LNCaP clone FGC (cell line): ENCODE data around the gene CTSD.
"Not testable (repeated sequence)": the region's sequence is repeated elsewhere in the genome, so short reads cannot be mapped to it uniquely, and the experiment has no call there.

Experiments used
- DNase-seq: peaks from one replicate; pipeline ENCODE4 v3.0.0-alpha.2; 2011; ENCODE audit warnings: low read depth
- H3K4me3 ChIP-seq: 2 replicates; pipeline ENCODE4 v1.5.1; 2011; ENCODE audit warnings: mild to moderate bottlenecking, low read depth, low read length, control low read depth
- CTCF ChIP-seq: IDR thresholded peaks from 2 replicates; pipeline ENCODE4 v1.5.1; 2012; ENCODE audit warnings: mild to moderate bottlenecking; ENCODE audit not compliant: control insufficient read depth, insufficient read depth; ENCODE audit errors: extremely low read depth

The CTSD gene

DNA sequence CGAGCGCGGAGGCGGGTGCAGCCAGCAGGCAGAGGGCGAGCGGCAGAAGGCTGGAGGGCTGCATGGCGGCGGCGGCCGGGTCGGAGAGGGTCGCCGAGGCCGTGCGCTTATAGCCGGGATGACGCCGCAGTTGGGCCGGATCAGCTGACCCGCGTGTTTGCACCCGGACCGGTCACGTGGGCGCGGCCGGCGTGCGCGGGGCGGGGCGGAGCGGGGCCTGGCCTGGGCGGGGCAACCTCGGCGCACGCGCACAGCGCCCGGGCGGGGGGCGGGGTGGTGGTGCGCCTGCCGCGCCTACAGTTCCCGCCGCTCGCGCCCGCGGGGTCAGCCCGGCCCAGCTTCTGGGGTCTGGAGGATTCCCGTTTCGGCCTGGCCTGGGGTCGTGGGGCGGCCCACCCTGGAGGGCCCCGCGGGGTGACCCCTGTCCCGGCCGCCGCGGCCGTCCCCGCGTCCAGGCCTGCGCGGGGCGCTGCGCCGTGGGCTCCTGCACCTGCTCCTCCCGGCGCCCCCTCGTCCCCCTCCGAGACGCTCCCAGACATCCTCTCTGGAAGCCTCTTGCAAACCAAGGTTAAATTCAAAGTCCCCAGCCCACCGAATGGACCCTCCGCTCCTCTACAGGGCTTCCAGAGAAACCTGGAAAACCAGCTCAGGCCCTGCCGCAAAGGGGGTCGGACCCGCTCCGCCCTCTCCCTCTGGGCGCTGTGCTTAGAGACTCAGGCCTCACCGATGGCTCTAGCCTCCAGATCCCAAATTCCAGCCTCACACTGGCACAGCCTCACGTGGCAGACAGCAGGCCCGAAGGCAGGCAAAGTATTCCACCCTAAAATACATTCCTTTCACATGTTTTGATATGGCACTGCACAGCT lies at the start of gene CTSD:
Gene CTSD, minus strand, starts transcription at position 132 of the 866 bp plus-strand sequence. Its CDS starts 68 bp downstream, at position 64.
- DNase-seq, result peak; percentile 25
- peak within 1 kb of the TSS; percentile 94 for H3K4me3 ChIP-seq
- no peak for TF ChIP-seq CTCF

DNA sequence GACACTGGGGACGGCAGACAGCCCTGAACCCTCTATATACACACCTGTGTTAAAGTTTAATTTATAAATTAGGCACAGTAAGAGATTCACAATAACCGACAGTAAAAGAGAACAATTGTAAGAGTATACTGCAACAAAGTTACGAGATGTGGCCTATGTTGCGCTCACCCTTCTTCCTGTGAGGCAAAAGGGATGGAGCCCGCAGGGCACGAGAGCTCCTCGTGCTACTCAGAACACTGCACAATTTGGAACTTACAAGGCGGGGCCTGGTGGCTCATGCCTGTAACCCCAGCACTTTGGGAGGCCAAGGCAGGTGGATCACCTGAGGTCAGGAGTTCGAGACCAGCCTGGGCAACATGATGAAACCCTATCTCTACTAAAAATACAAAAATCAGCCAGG lies 49.6 kb upstream of the CTSD start:
- not testable (repeated sequence) for DNase-seq, H3K4me3 ChIP-seq

GRCh38 chr11:1812801-1813200 lies 49.1 kb upstream of the CTSD start:
- DNase-seq, result no peak
- no peak for TF ChIP-seq CTCF
- no peak overlapping the region for H3K4me3 ChIP-seq

GRCh38 chr11:1812274-1812673 lies 48.5 kb upstream of the CTSD start:
- no peak for DNase-seq
- no peak for TF ChIP-seq CTCF
- H3K4me3 ChIP-seq, result no peak overlapping the region

- no peak for TF ChIP-seq CTCF
- H3K4me3 ChIP-seq, result no peak overlapping the region
- DNase-seq, result no peak
These were observed 47.0 kb upstream of the CTSD start for GRCh38 chr11:1810761-1811160.

GRCh38 chr11:1807264-1807995 lies 43.7 kb upstream of the CTSD start:
- no peak for TF ChIP-seq CTCF
- DNase-seq, result no peak
- no peak overlapping the region for H3K4me3 ChIP-seq

- no peak for DNase-seq
- no peak for TF ChIP-seq CTCF
- H3K4me3 ChIP-seq, result no peak overlapping the region
These were observed 41.8 kb upstream of the CTSD start for GRCh38 chr11:1805525-1805924.

GRCh38 chr11:1803835-1804519 lies 40.2 kb upstream of the CTSD start:
- not testable (repeated sequence) for DNase-seq, H3K4me3 ChIP-seq
